Measurements from ENCODE around the gene CORO2A.

DNA sequence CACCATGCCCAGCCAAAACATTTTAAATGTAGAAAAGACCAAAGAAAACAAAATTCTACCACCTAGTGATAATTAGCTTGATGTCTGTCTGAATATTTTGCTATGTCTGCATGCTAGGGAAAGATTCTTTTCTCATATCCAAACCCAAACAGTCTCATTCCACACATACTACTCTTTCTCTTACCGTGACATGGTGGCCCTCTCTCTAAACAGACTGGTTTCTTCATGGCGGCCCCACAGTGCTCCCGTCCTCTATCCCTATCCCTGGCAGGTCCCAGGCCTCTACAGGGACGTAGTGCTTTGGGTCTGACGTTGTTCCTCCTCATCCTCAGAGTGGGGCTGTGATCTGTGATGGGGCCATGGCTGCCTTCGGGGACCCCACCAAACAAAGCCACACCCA, 8.1 kb downstream of the CORO2A start:
- TF ChIP-seq, protein P1, sequence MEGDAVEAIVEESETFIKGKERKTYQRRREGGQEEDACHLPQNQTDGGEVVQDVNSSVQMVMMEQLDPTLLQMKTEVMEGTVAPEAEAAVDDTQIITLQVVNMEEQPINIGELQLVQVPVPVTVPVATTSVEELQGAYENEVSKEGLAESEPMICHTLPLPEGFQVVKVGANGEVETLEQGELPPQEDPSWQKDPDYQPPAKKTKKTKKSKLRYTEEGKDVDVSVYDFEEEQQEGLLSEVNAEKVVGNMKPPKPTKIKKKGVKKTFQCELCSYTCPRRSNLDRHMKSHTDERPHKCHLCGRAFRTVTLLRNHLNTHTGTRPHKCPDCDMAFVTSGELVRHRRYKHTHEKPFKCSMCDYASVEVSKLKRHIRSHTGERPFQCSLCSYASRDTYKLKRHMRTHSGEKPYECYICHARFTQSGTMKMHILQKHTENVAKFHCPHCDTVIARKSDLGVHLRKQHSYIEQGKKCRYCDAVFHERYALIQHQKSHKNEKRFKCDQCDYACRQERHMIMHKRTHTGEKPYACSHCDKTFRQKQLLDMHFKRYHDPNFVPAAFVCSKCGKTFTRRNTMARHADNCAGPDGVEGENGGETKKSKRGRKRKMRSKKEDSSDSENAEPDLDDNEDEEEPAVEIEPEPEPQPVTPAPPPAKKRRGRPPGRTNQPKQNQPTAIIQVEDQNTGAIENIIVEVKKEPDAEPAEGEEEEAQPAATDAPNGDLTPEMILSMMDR (IDR thresholded peaks at IDR 0.05): no peak
- no peak for TF ChIP-seq POLR2A (IDR thresholded peaks at IDR 0.05)
- no peak for TF ChIP-seq EP300 (IDR thresholded peaks at IDR 0.05)
